GM19351 (cell line): ENCODE measurements around the gene CIDEB.

Experiments used
- ATAC-seq: cut with Tn5 transposase; IDR thresholded peaks from one replicate; pipeline ENCODE4 v1.9.1; 2021; ENCODE audit warnings: mild to moderate bottlenecking, moderate library complexity; ENCODE audit not compliant: unreplicated experiment

Gene CIDEB

GRCh38 chr14:24314377-24315193 is 6.8 kb upstream of the CIDEB start:
- no peak for ATAC-seq

- no peak for ATAC-seq
These were observed 6.1 kb upstream of the CIDEB start for GRCh38 chr14:24313913-24314312.

GRCh38 chr14:24312736-24313507 is 5.1 kb upstream of the CIDEB start:
- ATAC-seq, result no peak

- ATAC-seq, result no peak
These were observed 4.2 kb upstream of the CIDEB start for GRCh38 chr14:24311837-24312615.

- peak; percentile 70 for ATAC-seq
These were observed 3.1 kb upstream of the CIDEB start, which contains the start of gene LTB4R for GRCh38 chr14:24310646-24311604. Gene LTB4R, plus strand, starts transcription at chr14:24311502. Its CDS starts 4,150 bp downstream, at chr14:24315652.

GRCh38 chr14:24310265-24310645 is 2.5 kb upstream of the CIDEB start:
- no peak for ATAC-seq

- no peak for ATAC-seq
These were observed 1.9 kb upstream of the CIDEB start, which contains the start of gene LTB4R2 for GRCh38 chr14:24309538-24310264. Gene LTB4R2, plus strand, starts transcription at chr14:24310140. Its CDS starts 525 bp downstream, at chr14:24310665.

- ATAC-seq, result no peak
These were observed 756 bp upstream of the CIDEB start for GRCh38 chr14:24308342-24309124.

- ATAC-seq, result no peak
These were observed 612 bp downstream of the CIDEB start for GRCh38 chr14:24307156-24307574.

- no peak for ATAC-seq
These were observed 3.8 kb downstream of the CIDEB start for GRCh38 chr14:24304019-24304387.

GRCh38 chr14:24300326-24300980 is 7.3 kb downstream of the CIDEB start:
- ATAC-seq, result no peak

GRCh38 chr14:24299255-24300191 is 8.3 kb downstream of the CIDEB start, which contains the start of the genes DHRS1 and NOP9:
Gene DHRS1, minus strand, starts transcription at chr14:24299780. Its CDS starts 674 bp downstream, at chr14:24299106.
Gene NOP9, plus strand, starts transcription at chr14:24299850. Its CDS starts 105 bp downstream, at chr14:24299955.
- ATAC-seq, result peak; percentile 72

- ATAC-seq, result no peak
These were observed 8.9 kb downstream of the CIDEB start for GRCh38 chr14:24298892-24299254.

GRCh38 chr14:24297190-24297964 is 10.4 kb downstream of the CIDEB start:
- peak; percentile 7 for ATAC-seq

GRCh38 chr14:24296341-24297157 is 11.2 kb downstream of the CIDEB start:
- ATAC-seq, result peak; percentile 52
